ENCODE results near the gene WDR7.

DNA sequence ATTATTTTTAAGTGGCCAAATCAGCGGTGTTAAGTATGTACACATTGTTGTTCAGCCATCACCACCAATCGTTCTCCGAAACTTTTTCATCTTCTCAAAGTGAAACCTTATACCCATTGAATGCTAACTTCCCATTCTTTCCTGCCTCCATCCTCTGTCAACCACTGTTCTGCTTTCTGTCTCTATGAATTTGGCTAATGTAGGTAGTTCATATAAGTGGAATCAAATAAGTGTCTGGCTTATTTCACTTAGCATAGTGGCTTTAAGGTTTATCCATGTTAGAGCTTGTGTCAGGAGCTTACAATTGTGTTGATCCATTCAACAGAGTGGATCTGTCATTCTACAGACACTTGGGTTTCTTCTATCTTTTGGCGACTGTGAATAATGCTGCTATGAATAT lies 192.1 kb downstream of the WDR7 start:
- TF ChIP-seq, protein P1, sequence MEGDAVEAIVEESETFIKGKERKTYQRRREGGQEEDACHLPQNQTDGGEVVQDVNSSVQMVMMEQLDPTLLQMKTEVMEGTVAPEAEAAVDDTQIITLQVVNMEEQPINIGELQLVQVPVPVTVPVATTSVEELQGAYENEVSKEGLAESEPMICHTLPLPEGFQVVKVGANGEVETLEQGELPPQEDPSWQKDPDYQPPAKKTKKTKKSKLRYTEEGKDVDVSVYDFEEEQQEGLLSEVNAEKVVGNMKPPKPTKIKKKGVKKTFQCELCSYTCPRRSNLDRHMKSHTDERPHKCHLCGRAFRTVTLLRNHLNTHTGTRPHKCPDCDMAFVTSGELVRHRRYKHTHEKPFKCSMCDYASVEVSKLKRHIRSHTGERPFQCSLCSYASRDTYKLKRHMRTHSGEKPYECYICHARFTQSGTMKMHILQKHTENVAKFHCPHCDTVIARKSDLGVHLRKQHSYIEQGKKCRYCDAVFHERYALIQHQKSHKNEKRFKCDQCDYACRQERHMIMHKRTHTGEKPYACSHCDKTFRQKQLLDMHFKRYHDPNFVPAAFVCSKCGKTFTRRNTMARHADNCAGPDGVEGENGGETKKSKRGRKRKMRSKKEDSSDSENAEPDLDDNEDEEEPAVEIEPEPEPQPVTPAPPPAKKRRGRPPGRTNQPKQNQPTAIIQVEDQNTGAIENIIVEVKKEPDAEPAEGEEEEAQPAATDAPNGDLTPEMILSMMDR (IDR thresholded peaks at IDR 0.05), result no peak
- TF ChIP-seq POLR2A (IDR thresholded peaks at IDR 0.05), result no peak

All from esophagus squamous epithelium (tissue), 4 donors.